HG02642 (cell line): Measurements from ENCODE around the gene CACNA1E.
A peak's percentile ranks its signal among the peaks of the same experiment; 100 is the strongest.

Source experiments
- ATAC-seq: cut with Tn5 transposase; IDR thresholded peaks from one replicate; pipeline ENCODE4 v1.9.1; 2021; ENCODE audit warnings: mild to moderate bottlenecking; ENCODE audit not compliant: unreplicated experiment, poor library complexity

The CACNA1E gene

DNA sequence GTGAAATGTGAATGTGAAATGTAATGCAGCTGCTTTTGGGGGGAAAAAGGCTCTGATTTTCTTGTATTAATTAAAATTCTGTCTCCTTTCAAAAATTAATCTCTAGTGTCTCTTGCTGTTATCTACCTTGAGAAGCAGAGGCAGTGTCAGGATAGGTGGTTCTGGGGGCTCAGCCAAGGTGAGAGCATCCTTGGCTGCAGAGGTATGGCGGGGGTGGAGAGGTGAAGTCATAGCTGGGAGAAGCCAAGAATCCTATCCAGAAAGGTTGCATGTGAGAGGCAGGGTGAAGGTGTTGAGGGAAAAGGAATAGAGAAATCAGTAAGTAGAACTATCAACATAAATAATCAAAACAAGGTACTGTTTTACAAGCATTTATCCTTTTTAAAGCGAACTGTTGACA lies 181.2 kb downstream of the CACNA1E start:
- no peak for ATAC-seq

DNA sequence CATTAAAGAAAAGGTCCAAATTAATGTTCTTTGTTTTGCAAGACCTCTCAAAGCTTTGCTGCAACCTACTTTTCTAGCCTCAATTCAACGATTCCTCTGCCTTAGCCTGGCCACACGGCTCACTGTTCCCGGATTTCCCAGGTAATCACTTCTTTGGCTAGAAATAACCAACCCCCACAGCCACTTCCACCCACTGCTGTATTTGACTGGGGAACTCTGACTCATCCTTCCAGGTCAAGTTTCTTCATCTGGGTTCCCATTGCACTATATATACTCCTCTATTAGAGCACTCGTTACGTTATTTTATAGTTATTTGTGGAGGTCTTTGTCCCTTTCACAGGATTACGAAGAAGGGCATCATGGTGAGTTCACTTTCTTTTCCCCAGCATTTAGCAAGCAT lies 185.9 kb downstream of the CACNA1E start:
- no peak for ATAC-seq

DNA sequence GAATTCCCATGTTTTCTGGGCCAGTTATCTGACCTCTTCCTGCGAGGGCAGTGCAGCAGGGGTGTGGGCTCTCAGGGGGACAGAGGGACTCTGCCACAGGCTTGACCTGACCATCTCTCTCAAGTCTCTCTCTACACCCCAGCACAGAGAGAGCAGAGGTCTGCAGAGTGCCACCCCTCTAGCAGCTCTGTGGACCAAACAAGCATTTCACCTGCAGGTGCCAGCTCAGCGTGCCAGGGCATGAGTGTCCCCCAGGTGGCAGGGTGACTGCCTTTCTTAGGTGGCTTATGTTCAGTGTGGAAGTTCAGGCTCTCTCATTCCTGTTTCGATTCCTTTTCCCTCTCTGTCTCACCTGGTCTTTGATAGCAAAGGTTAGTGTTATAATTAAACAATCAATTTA lies 191.3 kb downstream of the CACNA1E start:
- ATAC-seq, result no peak

DNA sequence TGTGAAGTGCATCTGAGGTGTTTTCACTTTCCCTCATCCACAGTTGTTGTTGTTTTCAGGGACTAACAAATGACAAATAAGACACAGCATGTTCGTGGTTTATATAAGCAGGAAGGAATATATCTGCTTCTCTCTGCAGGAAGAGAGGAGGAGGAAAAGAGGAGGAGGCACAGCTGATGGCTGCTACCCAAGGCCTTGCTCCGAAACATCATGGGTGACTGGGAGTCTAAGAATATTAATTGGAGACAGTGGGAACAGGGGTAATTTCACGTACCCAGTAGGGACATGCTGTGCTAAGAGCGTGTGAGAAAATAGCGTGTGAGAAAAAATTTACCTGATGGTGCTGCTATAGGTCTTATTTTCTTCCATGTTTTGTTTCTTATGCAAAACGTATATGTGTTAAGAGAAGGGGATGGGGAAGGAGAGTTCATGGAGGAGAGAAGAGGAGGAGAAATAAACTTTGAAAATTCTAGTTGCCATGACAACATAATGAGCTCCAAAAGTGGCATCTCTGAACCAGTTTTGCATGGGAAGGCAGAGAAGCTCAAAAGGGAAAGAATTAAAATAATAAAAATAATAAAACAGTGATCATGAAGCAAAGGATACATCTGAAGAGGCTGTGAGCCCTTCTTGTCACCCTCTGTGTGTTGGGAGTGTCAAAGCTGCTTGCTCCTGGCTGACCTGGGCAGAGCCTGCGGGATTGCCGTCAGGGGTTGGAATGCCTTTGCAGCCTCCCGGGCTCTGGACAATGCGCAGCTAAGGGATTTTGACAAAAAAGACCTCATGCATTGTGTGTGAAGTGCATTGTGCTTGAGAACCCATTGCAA lies 192.0 kb downstream of the CACNA1E start:
- ATAC-seq, result no peak

DNA sequence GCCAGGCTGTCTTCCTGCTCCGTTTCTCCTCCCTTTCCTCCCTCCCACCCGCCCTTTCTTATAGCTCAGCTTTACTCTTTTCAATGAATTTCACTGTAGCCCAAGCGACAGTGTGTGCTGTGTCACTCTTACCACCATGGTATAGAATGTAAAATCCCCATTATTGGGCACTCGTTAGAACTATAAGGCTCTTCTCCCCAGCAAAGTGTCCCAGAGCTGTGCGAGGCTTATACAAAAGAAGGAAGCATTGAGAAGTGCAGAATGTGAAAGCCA lies 192.5 kb downstream of the CACNA1E start:
- no peak for ATAC-seq

DNA sequence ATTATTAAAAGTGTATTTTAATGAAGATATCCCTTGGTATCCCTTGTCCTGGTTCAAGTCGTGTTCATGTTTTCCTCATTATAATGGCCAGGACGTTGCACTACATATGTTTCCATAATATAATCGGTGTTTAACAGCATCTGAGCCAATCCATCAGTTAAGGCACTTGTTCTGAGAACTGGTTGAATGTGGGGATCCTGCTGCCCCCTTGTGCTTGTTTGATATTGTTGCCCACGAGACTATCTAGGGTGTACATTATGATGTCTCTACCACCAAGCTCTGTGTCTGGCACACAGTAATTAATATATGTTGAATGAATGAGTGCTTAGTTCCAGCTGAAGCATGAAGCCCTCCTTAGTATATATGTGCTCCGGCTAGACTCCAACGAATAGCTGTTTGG lies 193.0 kb downstream of the CACNA1E start:
- ATAC-seq, result peak; percentile 62

DNA sequence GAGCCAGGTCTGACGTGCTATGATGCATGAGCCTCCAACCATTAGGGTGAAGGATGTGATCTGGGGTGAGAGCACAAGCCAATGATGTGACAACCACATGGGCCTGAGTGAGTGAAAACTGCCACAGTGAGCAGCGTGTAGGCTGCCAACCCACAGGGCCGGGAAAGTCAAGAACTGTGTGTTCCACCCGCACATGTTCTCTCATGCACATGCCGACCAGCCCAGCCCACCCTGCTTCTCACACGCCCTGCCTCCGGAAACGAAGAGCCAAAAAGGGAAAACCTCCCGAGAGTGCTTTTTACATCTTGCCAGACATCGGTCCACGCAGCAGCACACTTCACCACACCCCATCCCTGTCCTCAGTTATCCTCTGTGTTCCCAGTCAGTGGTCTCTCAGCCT lies 197.0 kb downstream of the CACNA1E start:
- ATAC-seq, result no peak

DNA sequence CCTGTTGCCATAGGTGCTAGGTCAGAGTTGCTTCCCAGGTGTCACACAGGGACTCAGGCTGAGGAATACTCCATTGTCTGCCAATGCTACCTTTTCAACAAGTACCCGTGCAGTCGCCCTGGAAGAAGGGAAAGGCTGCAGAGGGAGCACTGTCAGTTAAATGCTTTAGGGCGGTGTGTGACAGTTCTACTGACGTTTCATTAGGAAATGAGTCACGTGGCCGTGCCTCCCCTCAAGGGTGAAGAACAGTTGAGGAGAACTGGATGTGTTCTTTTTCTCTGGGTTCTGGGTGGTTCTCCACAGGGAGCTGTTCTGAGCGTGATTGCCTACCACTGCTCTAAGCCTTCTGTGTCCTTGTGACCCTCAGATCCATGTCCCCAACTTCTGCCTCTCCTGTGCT lies 197.6 kb downstream of the CACNA1E start:
- ATAC-seq, result no peak

DNA sequence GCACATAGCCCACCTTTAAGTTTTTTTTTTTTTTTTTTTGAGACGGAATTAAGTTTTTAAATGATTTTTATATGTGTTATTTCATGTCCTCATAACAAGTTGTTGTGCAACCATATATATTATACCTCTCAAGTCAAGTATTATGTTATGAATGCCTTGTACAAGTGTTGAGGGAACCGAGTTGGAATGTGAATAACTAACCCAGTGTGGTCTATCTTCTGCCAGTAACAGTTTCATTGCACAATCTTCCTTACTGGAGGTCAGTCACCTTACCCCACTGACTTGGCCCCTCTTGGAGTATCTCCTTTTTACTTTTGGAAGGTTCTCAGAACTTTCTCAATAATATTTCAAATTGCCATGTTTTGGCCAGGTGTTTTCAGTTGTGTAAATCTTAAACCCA lies 201.9 kb downstream of the CACNA1E start:
- no peak for ATAC-seq

DNA sequence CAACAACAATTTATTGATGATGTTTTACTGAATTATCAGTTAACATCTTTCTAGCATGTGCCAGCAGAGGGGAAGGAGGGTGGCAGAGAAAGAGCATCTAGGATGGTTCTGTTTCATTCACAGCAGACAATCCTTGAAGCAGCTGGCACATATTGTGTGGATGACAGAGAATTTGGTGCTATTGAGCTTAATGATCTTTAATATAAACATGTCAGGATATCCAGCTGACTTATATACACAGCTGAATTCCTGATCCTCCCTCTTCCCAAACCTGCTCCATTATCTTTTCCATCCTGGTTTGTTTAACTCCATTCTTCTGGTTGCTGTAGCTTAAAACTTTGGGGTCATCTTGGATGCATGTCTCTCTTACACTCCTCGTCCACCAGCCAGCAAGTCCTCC lies 218.6 kb downstream of the CACNA1E start:
- no peak for ATAC-seq

DNA sequence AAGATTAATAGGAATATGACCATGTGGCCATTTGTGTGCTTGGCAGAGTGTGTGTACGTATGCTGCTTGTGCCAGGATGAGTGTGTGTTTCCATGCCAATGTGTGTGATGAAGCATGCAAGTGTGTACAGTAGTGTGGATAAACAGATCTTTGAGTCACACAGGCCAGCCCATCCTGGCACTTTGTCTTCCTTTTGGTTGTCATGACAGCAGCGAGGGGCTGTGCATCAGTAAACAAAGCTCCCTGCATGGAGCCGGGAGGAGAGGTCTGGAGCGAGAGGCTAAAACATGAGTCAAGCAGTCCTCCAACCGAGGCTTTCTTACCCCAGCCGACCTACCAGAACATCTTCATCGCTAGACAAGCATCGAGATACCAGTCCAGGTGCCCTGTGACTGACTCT lies 221.2 kb downstream of the CACNA1E start:
- no peak for ATAC-seq

DNA sequence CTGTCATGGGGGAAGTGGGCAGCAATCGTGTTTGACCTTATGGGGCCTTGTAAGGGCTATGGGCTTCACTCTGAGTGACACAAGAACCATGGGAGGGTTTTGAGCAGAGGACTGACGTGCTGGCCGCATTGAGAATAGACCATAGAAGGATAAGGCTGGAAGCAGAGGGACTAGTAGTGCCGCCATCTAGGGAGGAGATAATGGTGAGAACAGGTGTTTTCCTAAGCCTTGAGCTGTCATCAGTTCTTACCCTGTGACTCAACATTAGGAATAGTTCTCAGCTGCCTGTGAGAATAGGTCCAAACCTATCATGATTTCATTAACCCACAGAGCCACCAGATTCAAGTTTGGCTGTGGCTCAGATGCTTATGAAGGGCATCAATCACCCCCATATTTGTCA lies 228.5 kb downstream of the CACNA1E start:
- no peak for ATAC-seq

DNA sequence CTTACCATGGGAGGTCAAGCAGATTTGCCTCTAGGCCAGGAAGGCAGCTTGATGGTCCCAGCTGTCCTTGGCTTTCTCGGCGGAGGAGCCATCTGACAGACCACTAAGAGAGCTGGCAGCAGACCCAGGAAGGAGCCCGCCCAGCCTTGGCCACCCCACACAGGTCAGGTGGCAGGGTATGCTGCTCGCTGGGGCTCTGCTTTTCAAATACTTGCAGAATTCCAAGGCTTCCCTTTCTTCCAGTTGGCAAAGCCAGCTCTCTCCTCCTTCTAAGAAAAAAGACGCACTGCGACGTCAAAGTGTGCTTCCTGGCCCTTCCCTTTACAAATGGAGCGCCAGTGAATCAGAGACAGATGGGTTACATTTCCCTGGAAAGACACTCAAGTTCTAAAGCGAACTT lies 229.4 kb downstream of the CACNA1E start:
- ATAC-seq, result no peak

DNA sequence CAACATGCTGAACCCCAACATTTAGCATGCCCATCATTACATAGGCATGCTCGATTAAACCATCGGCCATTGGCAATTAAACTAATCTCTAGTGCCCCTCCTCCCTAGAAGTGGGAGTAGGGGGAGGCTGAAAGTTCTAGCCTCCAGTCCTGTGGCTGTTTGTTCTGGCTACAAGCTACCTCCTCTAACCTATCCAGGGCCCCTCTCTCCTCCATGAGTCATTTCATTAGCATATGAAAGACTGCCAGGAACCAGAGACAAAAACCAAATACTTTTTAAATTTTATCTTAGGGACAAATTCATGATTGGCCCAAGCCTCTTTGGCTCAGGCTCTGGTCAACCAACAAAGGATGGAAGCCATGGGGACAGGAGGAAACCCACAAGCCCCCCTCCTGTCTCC lies 231.1 kb downstream of the CACNA1E start:
- no peak for ATAC-seq

DNA sequence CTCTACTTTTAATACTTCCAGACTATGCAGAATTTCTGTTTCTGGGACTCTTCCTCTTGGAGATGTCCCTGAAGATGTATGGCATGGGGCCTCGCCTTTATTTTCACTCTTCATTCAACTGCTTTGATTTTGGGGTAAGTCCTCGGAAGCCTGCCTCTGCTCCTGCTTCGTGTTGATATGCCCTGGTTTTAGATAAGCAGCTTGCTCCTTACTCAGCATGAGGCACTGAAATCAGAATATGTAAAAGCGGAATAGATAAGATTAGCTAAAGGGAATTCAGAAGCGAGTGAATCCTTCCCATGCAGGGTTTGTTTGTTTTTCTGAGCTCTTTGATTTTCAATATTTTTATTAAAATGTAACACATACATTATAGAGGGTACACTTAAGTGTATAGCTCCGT lies 234.7 kb downstream of the CACNA1E start:
- ATAC-seq, result no peak

DNA sequence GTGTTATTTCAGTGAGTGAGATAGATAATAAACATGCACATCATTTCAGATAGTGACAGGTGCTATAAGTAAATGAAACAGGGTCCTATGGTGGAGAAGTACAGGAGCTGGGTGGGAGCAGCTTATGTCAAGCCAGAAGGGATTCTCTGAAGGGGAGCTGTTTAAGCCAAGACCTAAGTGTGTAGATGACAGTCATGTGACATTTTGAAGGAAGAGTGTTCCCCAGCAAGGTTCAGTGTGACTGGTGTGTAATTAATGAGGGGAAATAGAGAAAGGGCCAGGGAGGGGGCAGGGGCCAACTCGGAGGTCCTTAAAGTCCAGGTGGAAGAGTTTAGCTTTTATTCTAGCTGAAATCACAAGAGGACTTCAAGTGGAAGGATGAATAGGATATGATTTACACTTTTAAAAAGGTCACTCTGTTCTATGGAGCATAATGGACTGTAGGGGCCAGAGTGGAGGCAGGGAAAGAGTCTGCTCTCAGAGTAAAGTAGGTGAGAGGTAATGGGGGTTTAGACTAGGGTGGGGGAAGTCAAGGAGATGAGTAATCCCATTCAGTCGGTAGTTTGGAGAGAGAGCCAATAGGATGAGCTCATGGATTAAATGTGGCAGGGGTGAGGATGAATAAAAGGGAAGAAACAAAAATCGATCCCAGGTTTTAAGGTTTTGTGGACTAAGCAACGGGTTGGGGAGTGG lies 243.1 kb downstream of the CACNA1E start:
- no peak for ATAC-seq

DNA sequence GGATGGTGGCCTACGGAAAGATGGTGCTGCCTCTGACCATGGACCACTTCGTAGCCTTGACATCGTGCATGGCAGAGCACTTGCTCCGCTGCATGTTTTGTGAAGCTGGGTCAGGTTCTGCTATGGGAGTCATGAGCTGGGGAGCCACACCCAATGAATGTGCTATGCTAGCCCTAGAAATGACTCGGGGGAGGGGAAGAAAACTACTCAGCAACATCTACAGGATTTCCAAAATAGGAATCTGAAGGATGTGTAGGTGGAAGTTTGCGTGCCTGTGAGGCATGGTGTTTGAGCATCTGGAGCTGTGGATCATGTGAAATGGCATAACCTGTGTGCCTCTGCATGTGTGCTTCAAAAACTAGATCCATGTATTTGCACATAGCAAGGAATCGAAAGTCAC lies 247.3 kb downstream of the CACNA1E start:
- ATAC-seq, result no peak

DNA sequence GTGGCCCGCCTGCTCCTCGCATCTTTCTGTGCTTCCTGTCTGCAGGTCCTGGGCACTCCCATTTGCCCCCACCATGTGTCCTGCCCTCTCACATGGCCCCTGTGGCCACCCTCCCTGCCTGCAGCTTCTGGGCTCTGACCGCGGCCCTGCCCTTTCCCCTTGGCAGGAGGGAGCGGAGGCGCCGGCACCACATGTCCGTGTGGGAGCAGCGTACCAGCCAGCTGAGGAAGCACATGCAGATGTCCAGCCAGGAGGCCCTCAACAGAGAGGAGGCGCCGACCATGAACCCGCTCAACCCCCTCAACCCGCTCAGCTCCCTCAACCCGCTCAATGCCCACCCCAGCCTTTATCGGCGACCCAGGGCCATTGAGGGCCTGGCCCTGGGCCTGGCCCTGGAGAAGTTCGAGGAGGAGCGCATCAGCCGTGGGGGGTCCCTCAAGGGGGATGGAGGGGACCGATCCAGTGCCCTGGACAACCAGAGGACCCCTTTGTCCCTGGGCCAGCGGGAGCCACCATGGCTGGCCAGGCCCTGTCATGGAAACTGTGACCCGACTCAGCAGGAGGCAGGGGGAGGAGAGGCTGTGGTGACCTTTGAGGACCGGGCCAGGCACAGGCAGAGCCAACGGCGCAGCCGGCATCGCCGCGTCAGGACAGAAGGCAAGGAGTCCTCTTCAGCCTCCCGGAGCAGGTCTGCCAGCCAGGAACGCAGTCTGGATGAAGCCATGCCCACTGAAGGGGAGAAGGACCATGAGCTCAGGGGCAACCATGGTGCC lies 249.1 kb downstream of the CACNA1E start:
- ATAC-seq, result no peak

DNA sequence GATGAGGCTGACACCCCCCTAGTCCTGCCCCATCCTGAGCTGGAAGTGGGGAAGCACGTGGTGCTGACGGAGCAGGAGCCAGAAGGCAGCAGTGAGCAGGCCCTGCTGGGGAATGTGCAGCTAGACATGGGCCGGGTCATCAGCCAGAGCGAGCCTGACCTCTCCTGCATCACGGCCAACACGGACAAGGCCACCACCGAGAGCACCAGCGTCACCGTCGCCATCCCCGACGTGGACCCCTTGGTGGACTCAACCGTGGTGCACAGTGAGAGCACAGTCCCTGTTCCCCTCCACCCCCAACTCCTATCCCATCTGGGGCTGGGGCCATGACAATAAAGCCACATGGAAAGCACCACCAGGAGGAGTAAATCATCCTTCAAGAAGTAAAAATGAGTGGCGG lies 250.2 kb downstream of the CACNA1E start:
- ATAC-seq, result no peak

DNA sequence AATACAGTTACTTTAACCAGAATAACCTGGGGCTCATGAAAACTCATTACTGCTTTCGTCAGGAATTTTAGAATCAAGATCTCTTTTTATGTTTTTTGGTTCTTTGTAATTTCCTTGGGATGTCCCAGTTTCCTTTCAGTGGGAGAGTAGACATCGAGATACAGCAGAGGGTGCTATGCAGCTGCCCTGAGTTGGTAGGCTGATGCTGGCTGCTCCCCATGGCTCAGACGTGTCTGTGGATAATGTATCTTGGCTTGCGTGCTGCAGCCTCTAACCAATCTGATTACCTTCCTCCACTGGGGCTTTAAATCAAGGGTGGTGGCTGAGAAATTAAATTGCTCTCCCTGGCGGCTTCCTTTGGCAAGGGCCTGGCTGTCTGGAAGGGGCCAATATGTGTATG lies 253.7 kb downstream of the CACNA1E start:
- no peak for ATAC-seq

DNA sequence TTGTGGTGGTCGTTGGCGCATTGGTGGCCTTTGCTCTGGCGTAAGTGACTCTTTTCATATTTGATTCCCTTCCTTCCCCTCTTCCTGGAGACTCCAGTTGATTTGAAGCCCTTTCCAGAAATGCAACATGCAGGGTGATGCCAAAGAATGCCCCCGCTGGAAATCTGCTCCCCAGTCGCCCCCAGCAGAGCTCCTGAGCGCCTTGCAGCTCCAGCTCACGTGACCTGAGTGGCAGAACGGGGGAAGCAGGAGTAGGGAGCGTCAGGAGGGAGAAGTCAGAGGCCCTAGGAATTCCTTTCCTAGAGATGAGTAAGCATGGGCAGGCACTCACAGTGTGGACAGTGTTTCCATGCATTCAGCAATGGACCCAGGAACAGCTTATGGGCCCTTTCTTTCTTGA lies 255.9 kb downstream of the CACNA1E start:
- ATAC-seq, result no peak

DNA sequence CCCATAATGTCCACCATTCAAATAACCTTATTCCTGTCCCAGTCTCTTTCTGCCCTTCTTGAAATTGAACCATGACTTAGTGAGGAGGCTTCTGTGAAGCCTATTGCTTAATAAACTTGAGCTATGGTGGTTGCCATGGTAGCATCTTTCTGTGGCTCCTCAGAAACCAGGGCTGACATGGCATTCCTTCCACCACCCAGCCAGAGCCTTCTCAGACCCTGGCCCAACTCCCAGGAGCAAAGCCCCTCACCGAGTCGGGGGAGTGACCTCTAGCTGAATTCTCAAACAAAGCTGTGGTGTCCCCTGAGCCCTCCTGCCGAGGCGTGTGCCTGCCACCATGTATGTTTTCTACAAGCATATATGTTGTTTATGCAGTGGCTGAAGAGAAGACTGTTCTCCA lies 259.1 kb downstream of the CACNA1E start:
- no peak for ATAC-seq
